ENCODE data around the gene TEX29. TPM values are rescaled to one million over a fixed set of nuclear protein-coding genes. Genes with fewer than 3 reads are reported as not detected.

TEX29 gene
- polyA plus RNA-seq, 10 donors = 0.27 to 0.58 (median 0.34) TPM; not detected in 3

GRCh38 chr13:111390522-111391270, 70.3 kb downstream of the TEX29 start:
- no peak for DNase-seq

- DNase-seq = no peak
Measured at GRCh38 chr13:111392486-111392885, 72.0 kb downstream of the TEX29 start.

GRCh38 chr13:111393221-111393790, 72.9 kb downstream of the TEX29 start:
- no peak for DNase-seq

Other genes starting within 250 kb of the TEX29 start
- gene ARHGEF7, start 205.3 kb upstream of the TEX29 start, polyA plus RNA-seq (ENCODE audit: insufficient read length in 10 of 10) = 10 to 100 TPM; 54.3 to 90.5 (median 73.8) TPM

All from muscle of back (tissue), 11 donors.